ENCODE measurements around the gene WDR47.

- no peak for TF ChIP-seq POLR2AphosphoS5 (IDR thresholded peaks at IDR 0.05)
- no peak for TF ChIP-seq POLR2A (IDR thresholded peaks at IDR 0.05)
- TF ChIP-seq CTCF (IDR thresholded peaks at IDR 0.05): no peak
- TF ChIP-seq EP300 (IDR thresholded peaks at IDR 0.05): no peak
Observed at GRCh38 chr1:108972951-108973350, 69.0 kb downstream of the WDR47 start.

Data from suprapubic skin (tissue), 4 donors.